ENCODE measurements around the gene SLC22A15. TPM values are rescaled to one million over a fixed set of nuclear protein-coding genes. Genes with fewer than 3 reads are reported as not detected.

SLC22A15 gene
- total RNA-seq: 4.6 and 5.3 TPM in 2 replicates
- long read RNA-seq: 0 reads

- peak within 1 kb of the TSS; percentile 89 for H3K4me3 Mint-ChIP-seq (ENCODE audit: low read depth)
- no peaks in the 10 kb centered on the region for H3K9me3 Mint-ChIP-seq (ENCODE audit: low read depth)
- peak within 1 kb of the TSS; percentile 95 for H3K27ac Mint-ChIP-seq
- TF ChIP-seq CTCF (IDR thresholded peaks at IDR 0.05; ENCODE audit: unreplicated experiment): peak; percentile 30
- DNase-seq (ENCODE audit: low spot score, unreplicated experiment): peak; percentile 34
- peaks cover 3% of the 10 kb centered on the region for H3K27me3 Mint-ChIP-seq
- H3K4me1 Mint-ChIP-seq (ENCODE audit: low read depth): peaks cover 10% of the 10 kb centered on the region
- H3K36me3 Mint-ChIP-seq (ENCODE audit: insufficient read depth): no peaks in the 10 kb centered on the region
These were observed at the start of gene SLC22A15 for GRCh38 chr1:115976062-115976920. SLC22A15 (plus strand) TSS chr1:115976513; CDS start chr1:115976628, 115 bp downstream.

- Mint-ChIP-seq H3K9me3 (ENCODE audit: low read depth) (peaks cover 6% of the 10 kb centered on the region), H3K27me3 (peaks cover 4% of the 10 kb centered on the region), H3K4me3 (ENCODE audit: low read depth) (no peak overlapping the region), H3K4me1 (ENCODE audit: low read depth) (peaks cover 15% of the 10 kb centered on the region), H3K27ac (no peak overlapping the region), H3K36me3 (ENCODE audit: insufficient read depth) (no peaks in the 10 kb centered on the region)
- no peak for TF ChIP-seq CTCF (IDR thresholded peaks at IDR 0.05; ENCODE audit: unreplicated experiment)
- DNase-seq (ENCODE audit: low spot score, unreplicated experiment): no peak
These were observed 48.3 kb upstream of the SLC22A15 start for GRCh38 chr1:115927971-115928370.

- no peak for TF ChIP-seq CTCF (IDR thresholded peaks at IDR 0.05; ENCODE audit: unreplicated experiment)
- Mint-ChIP-seq H3K27ac (no peak overlapping the region), H3K9me3 (ENCODE audit: low read depth) (peaks cover 6% of the 10 kb centered on the region), H3K4me1 (ENCODE audit: low read depth) (peaks cover 3% of the 10 kb centered on the region), H3K27me3 (peaks cover 1% of the 10 kb centered on the region), H3K4me3 (ENCODE audit: low read depth) (no peak overlapping the region), H3K36me3 (ENCODE audit: insufficient read depth) (no peaks in the 10 kb centered on the region)
- DNase-seq (ENCODE audit: low spot score, unreplicated experiment): no peak
These were observed 46.4 kb upstream of the SLC22A15 start for GRCh38 chr1:115929881-115930280.

- H3K9me3 Mint-ChIP-seq (ENCODE audit: low read depth): peaks cover 6% of the 10 kb centered on the region
- no peaks in the 10 kb centered on the region for H3K4me1 Mint-ChIP-seq (ENCODE audit: low read depth)
- no peaks in the 10 kb centered on the region for H3K27me3 Mint-ChIP-seq
- no peaks in the 10 kb centered on the region for H3K36me3 Mint-ChIP-seq (ENCODE audit: insufficient read depth)
- no peak for TF ChIP-seq CTCF (IDR thresholded peaks at IDR 0.05; ENCODE audit: unreplicated experiment)
- no peak overlapping the region for H3K4me3 Mint-ChIP-seq (ENCODE audit: low read depth)
- no peak for DNase-seq (ENCODE audit: low spot score, unreplicated experiment)
- H3K27ac Mint-ChIP-seq: no peak overlapping the region
These were observed 42.7 kb upstream of the SLC22A15 start for GRCh38 chr1:115933625-115934024.

- no peaks in the 10 kb centered on the region for H3K36me3 Mint-ChIP-seq (ENCODE audit: insufficient read depth)
These were observed 36.9 kb upstream of the SLC22A15 start for GRCh38 chr1:115939455-115939854.

More at GRCh38 chr1:115939455-115939854, 36.9 kb upstream of the SLC22A15 start:
- H3K27ac Mint-ChIP-seq: no peak overlapping the region
- peaks cover 3% of the 10 kb centered on the region for H3K27me3 Mint-ChIP-seq
- H3K4me1 Mint-ChIP-seq (ENCODE audit: low read depth): no peaks in the 10 kb centered on the region
- no peaks in the 10 kb centered on the region for H3K9me3 Mint-ChIP-seq (ENCODE audit: low read depth)
- DNase-seq (ENCODE audit: low spot score, unreplicated experiment): no peak
- TF ChIP-seq CTCF (IDR thresholded peaks at IDR 0.05; ENCODE audit: unreplicated experiment): no peak
- no peak overlapping the region for H3K4me3 Mint-ChIP-seq (ENCODE audit: low read depth)

All from progenitor cell of endocrine pancreas (in vitro differentiated cells).